Inferior parietal cortex (tissue), 1 donor: Measurements from ENCODE around the gene PBXIP1.
A peak's percentile ranks its signal among the peaks of the same experiment; 100 is the strongest.
"Not testable (repeated sequence)": the region's sequence is repeated elsewhere in the genome, so short reads cannot be mapped to it uniquely, and the experiment has no call there.

Experiments used
- DNase-seq: peaks from one replicate; pipeline ENCODE4 v3.0.0-alpha.2; 2016; ENCODE audit errors: extremely low spot score

PBXIP1 gene

GRCh38 chr1:154955718-154956543 lies at the start of gene PBXIP1:
Gene PBXIP1, minus strand, starts transcription at chr1:154956099. Its CDS starts 2,378 bp downstream, at chr1:154953721.
- peak; percentile 96 for DNase-seq

- peak; percentile 47 for DNase-seq
Measured at GRCh38 chr1:155005076-155006011, 49.4 kb upstream of the PBXIP1 start.

GRCh38 chr1:155004352-155005075 lies 48.6 kb upstream of the PBXIP1 start:
- peak; percentile 22 for DNase-seq

- peak; percentile 36 for DNase-seq
Measured at GRCh38 chr1:155003766-155004351, 48.0 kb upstream of the PBXIP1 start.

- DNase-seq = no peak
Measured at GRCh38 chr1:155003227-155003765, 47.4 kb upstream of the PBXIP1 start.

GRCh38 chr1:155002464-155003226 lies 46.7 kb upstream of the PBXIP1 start, which contains the start of gene ZBTB7B:
Gene ZBTB7B, plus strand, starts transcription at chr1:155002802. Its CDS starts 11,859 bp downstream, at chr1:155014661.
- DNase-seq = peak; percentile 24

GRCh38 chr1:155001675-155002463 lies 46.0 kb upstream of the PBXIP1 start:
- DNase-seq = peak; percentile 92

- no peak for DNase-seq
Measured at GRCh38 chr1:155001425-155001674, 45.5 kb upstream of the PBXIP1 start.

- peak; percentile 85 for DNase-seq
Measured at GRCh38 chr1:155000726-155001424, 45.0 kb upstream of the PBXIP1 start.

GRCh38 chr1:155000411-155000725 lies 44.5 kb upstream of the PBXIP1 start:
- no peak for DNase-seq

- no peak for DNase-seq
Measured at GRCh38 chr1:154999571-155000410, 43.9 kb upstream of the PBXIP1 start.

GRCh38 chr1:154998818-154999570 lies 43.1 kb upstream of the PBXIP1 start:
- no peak for DNase-seq

GRCh38 chr1:154998201-154998780 lies 42.4 kb upstream of the PBXIP1 start:
- DNase-seq = no peak

GRCh38 chr1:154996966-154997701 lies 41.2 kb upstream of the PBXIP1 start:
- DNase-seq = no peak

GRCh38 chr1:154995301-154995983 lies 39.5 kb upstream of the PBXIP1 start:
- not testable (repeated sequence) for DNase-seq

- no peak for DNase-seq
Measured at GRCh38 chr1:154994591-154994990, 38.7 kb upstream of the PBXIP1 start.
